Posterior vena cava (tissue), 2 donors: ENCODE results near the gene EFNB2. TPM values are rescaled to one million over a fixed set of nuclear protein-coding genes. Genes with fewer than 3 reads are reported as not detected.

Experiments
- DNase-seq: peaks from one replicate; pipeline ENCODE4 v3.0.0-alpha.2; 2020; ENCODE audit warnings: low spot score
- intact Hi-C, 2 donors: fragments of 100-400 bp; cut with DNase I; formaldehyde crosslinking; loops; one replicate each; pipeline versions ENCODE4 v1.14.1 to v1.14.2; 2022 to 2023
- total RNA-seq, 2 donors: library from RNA; stranded (reverse); fragmentation: NEBNext Ultra II Directional; extraction: Animal tissue kit (Norgen Biotek cat#: 25700); gene quantifications; one replicate each; pipeline ENCODE4 v1.2.1, GENCODE V29; 2021
- donor health status: DM: yes; HTN: yes; CAD: no.
- donor health status: DM: yes; HTN: yes; CAD: no.

EFNB2 gene
- total RNA-seq, 2 donors from 2014 or later: 15.5 to 18.2 TPM

- intact Hi-C loops: no loop called here
- no peak for DNase-seq
These were observed 66.5 kb downstream of the EFNB2 start for GRCh38 chr13:106468744-106469590.

GRCh38 chr13:106468207-106468606 is 67.3 kb downstream of the EFNB2 start:
- intact Hi-C loops: no loop called here
- DNase-seq: no peak

- DNase-seq: no peak
- intact Hi-C loops: no loop called here
These were observed 67.9 kb downstream of the EFNB2 start for GRCh38 chr13:106467427-106468122.

GRCh38 chr13:106466691-106467426 is 68.6 kb downstream of the EFNB2 start:
- no peak for DNase-seq
- intact Hi-C loops: no loop called here

GRCh38 chr13:106464076-106464475 is 71.4 kb downstream of the EFNB2 start:
- intact Hi-C loops: no loop called here
- no peak for DNase-seq

GRCh38 chr13:106462710-106463109 is 72.8 kb downstream of the EFNB2 start:
- DNase-seq: no peak
- intact Hi-C loops: no loop called here

GRCh38 chr13:106455777-106456176 is 79.7 kb downstream of the EFNB2 start:
- no peak for DNase-seq
- intact Hi-C loops: no loop called here

GRCh38 chr13:106455190-106455589 is 80.3 kb downstream of the EFNB2 start:
- DNase-seq: no peak
- intact Hi-C loops: no loop called here

GRCh38 chr13:106453101-106453500 is 82.4 kb downstream of the EFNB2 start:
- DNase-seq: no peak
- intact Hi-C loops: loop anchor here in 1 of 2 donors (5.0 kb wide), 1 partner anchor 216 kb away; no protein-coding TSS in a partner anchor

- DNase-seq: no peak
- intact Hi-C loops: loop anchor here in 1 of 2 donors (5.0 kb wide), 1 partner anchor 214 kb away; no protein-coding TSS in a partner anchor
These were observed 84.5 kb downstream of the EFNB2 start for GRCh38 chr13:106450991-106451390.

GRCh38 chr13:106449096-106449495 is 86.4 kb downstream of the EFNB2 start:
- DNase-seq: no peak
- intact Hi-C loops: no loop called here

GRCh38 chr13:106445996-106446395 is 89.5 kb downstream of the EFNB2 start:
- DNase-seq: no peak
- intact Hi-C loops: no loop called here

GRCh38 chr13:106443607-106444322 is 91.7 kb downstream of the EFNB2 start:
- intact Hi-C loops: no loop called here
- no peak for DNase-seq

GRCh38 chr13:106440866-106441265 is 94.6 kb downstream of the EFNB2 start:
- DNase-seq: no peak
- intact Hi-C loops: no loop called here

Other genes starting within 250 kb of the EFNB2 start
- 10 to 100 TPM; 69.9 to 72.8 TPM for gene ARGLU1, start 32.5 kb upstream of the EFNB2 start, total RNA-seq